ENCODE measurements around the gene EPHB1. TPM values are rescaled to one million over a fixed set of nuclear protein-coding genes. Genes with fewer than 3 reads are reported as not detected.

The EPHB1 gene
- polyA plus RNA-seq, 1 donor from 2014 or later, result 18.7 TPM

DNA sequence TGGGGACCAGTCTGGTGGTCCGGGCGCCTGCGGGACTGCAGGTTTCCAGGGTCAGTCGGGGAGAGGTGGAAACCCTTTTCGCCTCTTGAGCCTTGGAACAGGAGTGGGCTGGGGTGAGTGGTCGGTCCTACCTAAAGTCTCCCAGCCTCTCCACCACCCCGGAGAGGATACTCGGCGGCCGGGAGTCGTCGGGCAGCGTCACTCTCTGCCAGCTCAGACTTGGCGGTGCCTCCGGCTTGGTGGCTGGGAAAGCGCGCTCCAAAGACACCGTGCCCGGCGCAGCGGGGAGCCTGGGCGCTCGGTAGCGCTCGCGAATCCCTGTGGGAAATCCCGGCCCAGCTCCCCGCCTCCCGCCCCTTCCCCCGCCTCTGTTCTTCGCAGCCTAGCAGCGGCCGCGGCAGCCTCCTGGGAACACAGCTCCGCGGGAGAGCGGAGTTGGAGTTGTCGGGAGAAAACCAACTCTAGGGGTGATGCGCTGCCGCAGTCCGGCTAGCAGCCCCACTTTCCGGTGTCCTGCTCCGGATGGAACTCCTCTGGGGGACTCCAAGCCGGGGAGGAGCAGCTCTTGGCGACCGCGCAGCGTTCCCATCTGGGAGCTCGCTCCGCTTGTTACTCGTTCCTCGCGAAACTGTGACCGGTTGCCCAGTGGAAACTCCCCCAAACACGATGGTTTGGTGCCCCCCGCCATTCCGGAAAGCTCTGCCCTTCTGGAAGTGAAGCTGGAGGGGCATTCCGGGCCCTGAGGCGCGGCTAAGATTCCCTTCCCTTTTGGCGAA is 1.4 kb downstream of the EPHB1 start:
- H3K36me3 ChIP-seq (ENCODE audit: insufficient read depth, low read length), result no peaks in the 10 kb centered on the region
- H4K20me1 ChIP-seq (ENCODE audit: insufficient read depth), result no peaks in the 10 kb centered on the region
- H3K9me2 ChIP-seq (ENCODE audit: insufficient read depth, low read length), result no peaks in the 10 kb centered on the region
- H3K9ac ChIP-seq (ENCODE audit: low read length), result peak overlapping the region; percentile 91
- no peaks in the 10 kb centered on the region for H3K27me3 ChIP-seq (ENCODE audit: insufficient read depth, low read depth, low read length)
- H3K9me3 ChIP-seq (ENCODE audit: low read length), result no peaks in the 10 kb centered on the region
- peak overlapping the region; percentile 86 for H3K4me2 ChIP-seq (ENCODE audit: low read length)
- H3K79me2 ChIP-seq (replicated peaks; ENCODE audit: insufficient read depth, low read length), result peaks cover 63% of the 10 kb centered on the region
- no peak overlapping the region for H2AFZ ChIP-seq (ENCODE audit: low read depth, low read length)
- TF ChIP-seq, protein P1, sequence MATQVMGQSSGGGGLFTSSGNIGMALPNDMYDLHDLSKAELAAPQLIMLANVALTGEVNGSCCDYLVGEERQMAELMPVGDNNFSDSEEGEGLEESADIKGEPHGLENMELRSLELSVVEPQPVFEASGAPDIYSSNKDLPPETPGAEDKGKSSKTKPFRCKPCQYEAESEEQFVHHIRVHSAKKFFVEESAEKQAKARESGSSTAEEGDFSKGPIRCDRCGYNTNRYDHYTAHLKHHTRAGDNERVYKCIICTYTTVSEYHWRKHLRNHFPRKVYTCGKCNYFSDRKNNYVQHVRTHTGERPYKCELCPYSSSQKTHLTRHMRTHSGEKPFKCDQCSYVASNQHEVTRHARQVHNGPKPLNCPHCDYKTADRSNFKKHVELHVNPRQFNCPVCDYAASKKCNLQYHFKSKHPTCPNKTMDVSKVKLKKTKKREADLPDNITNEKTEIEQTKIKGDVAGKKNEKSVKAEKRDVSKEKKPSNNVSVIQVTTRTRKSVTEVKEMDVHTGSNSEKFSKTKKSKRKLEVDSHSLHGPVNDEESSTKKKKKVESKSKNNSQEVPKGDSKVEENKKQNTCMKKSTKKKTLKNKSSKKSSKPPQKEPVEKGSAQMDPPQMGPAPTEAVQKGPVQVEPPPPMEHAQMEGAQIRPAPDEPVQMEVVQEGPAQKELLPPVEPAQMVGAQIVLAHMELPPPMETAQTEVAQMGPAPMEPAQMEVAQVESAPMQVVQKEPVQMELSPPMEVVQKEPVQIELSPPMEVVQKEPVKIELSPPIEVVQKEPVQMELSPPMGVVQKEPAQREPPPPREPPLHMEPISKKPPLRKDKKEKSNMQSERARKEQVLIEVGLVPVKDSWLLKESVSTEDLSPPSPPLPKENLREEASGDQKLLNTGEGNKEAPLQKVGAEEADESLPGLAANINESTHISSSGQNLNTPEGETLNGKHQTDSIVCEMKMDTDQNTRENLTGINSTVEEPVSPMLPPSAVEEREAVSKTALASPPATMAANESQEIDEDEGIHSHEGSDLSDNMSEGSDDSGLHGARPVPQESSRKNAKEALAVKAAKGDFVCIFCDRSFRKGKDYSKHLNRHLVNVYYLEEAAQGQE (IDR thresholded peaks at IDR 0.05; ENCODE audit: borderline replicate concordance), result peak; percentile 53
- TF ChIP-seq MXI1 (conservative IDR thresholded peaks at IDR 0.05; ENCODE audit: poor library complexity, severe bottlenecking), result no peak
- TF ChIP-seq RAD21 (conservative IDR thresholded peaks at IDR 0.05), result no peak
- no peak for TF ChIP-seq SMC3 (conservative IDR thresholded peaks at IDR 0.05; ENCODE audit: poor library complexity)
- TF ChIP-seq POLR2AphosphoS5 (IDR thresholded peaks at IDR 0.05), result peak; percentile 2
- TF ChIP-seq, protein P2, sequence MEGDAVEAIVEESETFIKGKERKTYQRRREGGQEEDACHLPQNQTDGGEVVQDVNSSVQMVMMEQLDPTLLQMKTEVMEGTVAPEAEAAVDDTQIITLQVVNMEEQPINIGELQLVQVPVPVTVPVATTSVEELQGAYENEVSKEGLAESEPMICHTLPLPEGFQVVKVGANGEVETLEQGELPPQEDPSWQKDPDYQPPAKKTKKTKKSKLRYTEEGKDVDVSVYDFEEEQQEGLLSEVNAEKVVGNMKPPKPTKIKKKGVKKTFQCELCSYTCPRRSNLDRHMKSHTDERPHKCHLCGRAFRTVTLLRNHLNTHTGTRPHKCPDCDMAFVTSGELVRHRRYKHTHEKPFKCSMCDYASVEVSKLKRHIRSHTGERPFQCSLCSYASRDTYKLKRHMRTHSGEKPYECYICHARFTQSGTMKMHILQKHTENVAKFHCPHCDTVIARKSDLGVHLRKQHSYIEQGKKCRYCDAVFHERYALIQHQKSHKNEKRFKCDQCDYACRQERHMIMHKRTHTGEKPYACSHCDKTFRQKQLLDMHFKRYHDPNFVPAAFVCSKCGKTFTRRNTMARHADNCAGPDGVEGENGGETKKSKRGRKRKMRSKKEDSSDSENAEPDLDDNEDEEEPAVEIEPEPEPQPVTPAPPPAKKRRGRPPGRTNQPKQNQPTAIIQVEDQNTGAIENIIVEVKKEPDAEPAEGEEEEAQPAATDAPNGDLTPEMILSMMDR (IDR thresholded peaks at IDR 0.05; ENCODE audit: poor library complexity, severe bottlenecking), result no peak
- TF ChIP-seq EP300 (conservative IDR thresholded peaks at IDR 0.05; ENCODE audit: poor library complexity, severe bottlenecking), result no peak
- no peak for TF ChIP-seq EZH2 (IDR thresholded peaks at IDR 0.05; ENCODE audit: borderline replicate concordance, insufficient read depth, low read length, poor library complexity, severe bottlenecking)
- peak; percentile 12 for TF ChIP-seq TAF1 (IDR thresholded peaks at IDR 0.05; ENCODE audit: low read depth)
- H3K4me3 ChIP-seq (ENCODE audit: low read length), result peak overlapping the region; percentile 98
- H3K27ac ChIP-seq (ENCODE audit: low read length), result peak overlapping the region; percentile 74
- no peaks in the 10 kb centered on the region for H3F3A ChIP-seq (ENCODE audit: insufficient read depth, low read length, poor library complexity, severe bottlenecking)

DNA sequence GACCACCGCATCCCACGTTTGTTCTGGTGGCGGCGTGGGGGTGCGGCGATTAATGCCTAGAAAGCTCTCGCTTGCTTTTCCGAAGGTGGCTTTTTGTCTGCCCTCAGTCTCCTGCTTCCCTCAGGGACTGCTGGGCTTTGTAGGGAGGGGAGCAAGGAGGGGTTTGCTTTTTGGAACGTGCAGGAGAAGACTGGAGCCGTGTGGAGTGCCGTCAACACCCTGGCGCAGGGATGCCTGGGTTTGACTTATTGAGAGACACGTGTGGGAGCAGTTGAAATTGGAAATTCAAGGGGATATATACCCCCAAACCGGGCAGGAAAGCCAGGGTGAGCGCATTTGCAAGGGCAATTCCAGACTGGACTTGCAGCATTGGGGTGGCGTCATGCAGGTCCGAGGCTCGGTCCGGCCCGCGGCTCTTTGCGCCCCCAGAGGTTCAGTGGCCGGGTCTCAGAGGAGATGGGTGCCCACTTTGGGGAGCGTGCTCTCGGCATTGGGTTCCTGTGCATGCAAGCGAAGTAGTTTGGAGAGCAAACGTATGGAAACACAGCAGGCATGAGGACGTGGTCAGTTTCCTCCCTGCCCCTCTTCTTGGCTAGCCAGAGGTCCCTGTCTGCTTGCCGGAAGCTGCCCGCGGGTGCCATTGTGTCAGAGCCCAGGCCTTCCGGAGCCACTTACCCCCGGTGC is 2.1 kb downstream of the EPHB1 start:
- H3K4me3 ChIP-seq (ENCODE audit: low read length), result peak overlapping the region; percentile 98
- TF ChIP-seq MXI1 (conservative IDR thresholded peaks at IDR 0.05; ENCODE audit: poor library complexity, severe bottlenecking) (peak; percentile 62), RAD21 (conservative IDR thresholded peaks at IDR 0.05) (peak; percentile 47), EP300 (conservative IDR thresholded peaks at IDR 0.05; ENCODE audit: poor library complexity, severe bottlenecking) (no peak)
- TF ChIP-seq, protein P1 (IDR thresholded peaks at IDR 0.05; ENCODE audit: borderline replicate concordance), result peak; percentile 8
- no peaks in the 10 kb centered on the region for H3F3A ChIP-seq (ENCODE audit: insufficient read depth, low read length, poor library complexity, severe bottlenecking)
- no peaks in the 10 kb centered on the region for H3K9me3 ChIP-seq (ENCODE audit: low read length)
- peak overlapping the region; percentile 86 for H3K4me2 ChIP-seq (ENCODE audit: low read length)
- no peak overlapping the region for H2AFZ ChIP-seq (ENCODE audit: low read depth, low read length)
- H3K9me2 ChIP-seq (ENCODE audit: insufficient read depth, low read length), result no peaks in the 10 kb centered on the region
- peak overlapping the region; percentile 74 for H3K27ac ChIP-seq (ENCODE audit: low read length)
- no peaks in the 10 kb centered on the region for H3K36me3 ChIP-seq (ENCODE audit: insufficient read depth, low read length)
- no peaks in the 10 kb centered on the region for H3K27me3 ChIP-seq (ENCODE audit: insufficient read depth, low read depth, low read length)
- H3K79me2 ChIP-seq (replicated peaks; ENCODE audit: insufficient read depth, low read length), result peaks cover 70% of the 10 kb centered on the region
- peak overlapping the region; percentile 91 for H3K9ac ChIP-seq (ENCODE audit: low read length)
- no peaks in the 10 kb centered on the region for H4K20me1 ChIP-seq (ENCODE audit: insufficient read depth)
